ENCODE measurements around the gene LILRB3.
"Not testable (repeated sequence)": the region's sequence is repeated elsewhere in the genome, so short reads cannot be mapped to it uniquely, and the experiment has no call there.

Gene LILRB3

DNA sequence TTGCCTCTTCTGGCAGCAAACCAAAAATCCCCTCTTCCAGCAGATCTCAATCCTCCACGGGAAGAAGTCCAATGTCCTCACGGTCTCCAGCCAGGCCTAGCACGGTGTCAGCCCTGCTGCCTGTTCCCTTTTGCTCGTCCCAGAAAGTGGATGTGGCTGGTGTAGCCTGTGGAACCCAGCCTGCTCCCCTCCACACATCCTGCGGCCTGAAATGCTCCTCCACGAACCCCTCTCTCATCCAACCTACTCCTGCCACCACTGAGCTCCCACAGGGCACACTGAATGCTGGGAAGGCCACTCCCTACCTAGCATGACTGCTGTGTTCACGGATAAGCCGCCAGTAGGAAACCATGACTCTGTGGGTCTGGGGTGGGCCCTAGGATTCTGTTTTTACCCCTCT, 36.5 kb downstream of the LILRB3 start:
- H3K9me3 ChIP-seq, result no peaks in the 10 kb centered on the region
- in situ Hi-C loops (cut with MboI; ENCODE audit: low sequenced_read_pairs), result loop anchor here (25.0 kb wide), 1 partner anchor 1476 kb away; the partner anchor contains the start of gene U2AF2

DNA sequence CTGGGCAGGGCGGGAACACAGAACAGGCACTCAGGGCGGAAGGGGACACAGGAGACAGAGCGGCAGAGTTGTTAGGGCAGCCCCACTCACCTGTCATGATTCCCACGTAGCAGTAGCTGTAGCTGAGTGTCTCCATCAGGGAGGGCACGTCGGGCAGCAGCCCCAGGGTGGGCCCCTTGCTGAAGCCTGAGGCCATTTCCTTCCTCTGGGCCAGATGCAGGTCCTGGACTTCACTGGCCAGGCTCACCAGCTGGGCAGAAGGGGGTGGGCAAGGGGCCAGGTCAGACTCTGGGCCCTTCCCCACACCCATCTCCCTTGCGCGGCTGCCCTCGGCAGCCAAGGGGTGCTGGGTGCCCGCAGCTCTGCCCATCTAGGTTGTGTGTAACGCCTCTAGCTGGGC, 39.4 kb downstream of the LILRB3 start:
- Histone ChIP-seq H3K4me3 (no peak overlapping the region), H3K36me3 (replicated peaks) (peaks cover 31% of the 10 kb centered on the region), H3K4me1 (peaks cover 4% of the 10 kb centered on the region; the same call in 1 of the 2 replicates), H3K9me3 (no peaks in the 10 kb centered on the region), H3K27me3 (ENCODE audit: low read depth) (no peaks in the 10 kb centered on the region)
- in situ Hi-C loops (cut with MboI; ENCODE audit: low sequenced_read_pairs), result loop anchor here (25.0 kb wide), 1 partner anchor 1479 kb away; the partner anchor contains the start of gene U2AF2
- no peak for DNase-seq (ENCODE audit: low spot score in 2 of 2)

More for the DNA sequence above, 36.5 kb downstream of the LILRB3 start:
- DNase-seq (ENCODE audit: low spot score in 2 of 2), result no peak
- peaks cover 4% of the 10 kb centered on the region; the same call in 1 of the 2 replicates for H3K4me1 ChIP-seq
- peaks cover 14% of the 10 kb centered on the region for H3K36me3 ChIP-seq (replicated peaks)
- no peaks in the 10 kb centered on the region for H3K27me3 ChIP-seq (ENCODE audit: low read depth)
- H3K4me3 ChIP-seq, result no peak overlapping the region

DNA sequence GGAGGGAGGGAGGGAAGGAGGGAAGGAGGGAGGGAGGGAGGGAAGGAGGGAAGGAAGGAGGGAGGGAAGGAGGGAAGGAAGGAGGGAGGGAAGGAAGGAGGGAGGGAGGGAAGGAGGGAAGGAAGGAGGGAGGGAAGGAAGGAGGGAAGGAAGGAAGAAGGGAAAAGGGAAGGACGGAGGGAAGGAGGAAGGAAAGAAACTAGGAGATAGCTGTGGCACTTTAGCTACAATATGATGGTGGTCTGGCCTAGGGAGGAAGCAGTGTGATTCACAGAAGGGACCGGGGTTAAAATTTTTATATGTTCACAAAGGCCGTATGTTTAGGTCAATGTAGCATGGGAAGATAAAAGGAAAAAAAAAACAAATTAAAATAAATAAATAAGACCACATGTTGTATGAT, 40.9 kb downstream of the LILRB3 start:
- H3K27me3 ChIP-seq (ENCODE audit: low read depth); H3K9me3 ChIP-seq; DNase-seq (ENCODE audit: low spot score in 2 of 2); H3K4me3 ChIP-seq; H3K4me1 ChIP-seq: not testable (repeated sequence)
- peaks cover 31% of the 10 kb centered on the region for H3K36me3 ChIP-seq (replicated peaks)
- in situ Hi-C loops (cut with MboI; ENCODE audit: low sequenced_read_pairs), result loop anchor here (25.0 kb wide), 1 partner anchor 1480 kb away; the partner anchor contains the start of gene U2AF2

DNA sequence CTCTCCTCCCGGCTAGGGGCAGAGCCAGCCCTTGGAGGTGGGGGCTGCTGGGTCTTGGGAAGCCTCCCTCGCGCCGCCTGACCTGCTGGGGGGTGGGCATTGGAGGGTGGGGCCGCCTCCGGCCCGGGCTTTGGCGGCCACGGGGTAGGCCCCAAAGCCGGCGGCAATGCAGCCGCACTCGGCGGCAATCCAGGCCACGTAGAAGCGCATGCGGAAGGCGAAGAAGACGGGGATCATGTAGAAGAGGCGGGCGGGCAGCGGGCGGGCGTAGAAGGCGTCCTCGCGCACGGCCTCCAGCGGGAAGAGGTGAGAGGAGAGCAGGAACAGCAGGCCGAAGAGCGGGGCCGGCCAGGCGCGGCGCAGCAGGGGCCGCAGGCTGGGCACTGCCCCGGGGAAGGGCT, 42.1 kb downstream of the LILRB3 start:
- Histone ChIP-seq H3K4me3 (no peak overlapping the region), H3K9me3 (no peaks in the 10 kb centered on the region), H3K4me1 (no peaks in the 10 kb centered on the region), H3K27me3 (ENCODE audit: low read depth) (no peaks in the 10 kb centered on the region), H3K36me3 (replicated peaks) (peaks cover 27% of the 10 kb centered on the region)
- DNase-seq (ENCODE audit: low spot score in 2 of 2), result no peak
- in situ Hi-C loops (cut with MboI; ENCODE audit: low sequenced_read_pairs), result loop anchor here (25.0 kb wide), 1 partner anchor 1482 kb away; the partner anchor contains the start of gene U2AF2

DNA sequence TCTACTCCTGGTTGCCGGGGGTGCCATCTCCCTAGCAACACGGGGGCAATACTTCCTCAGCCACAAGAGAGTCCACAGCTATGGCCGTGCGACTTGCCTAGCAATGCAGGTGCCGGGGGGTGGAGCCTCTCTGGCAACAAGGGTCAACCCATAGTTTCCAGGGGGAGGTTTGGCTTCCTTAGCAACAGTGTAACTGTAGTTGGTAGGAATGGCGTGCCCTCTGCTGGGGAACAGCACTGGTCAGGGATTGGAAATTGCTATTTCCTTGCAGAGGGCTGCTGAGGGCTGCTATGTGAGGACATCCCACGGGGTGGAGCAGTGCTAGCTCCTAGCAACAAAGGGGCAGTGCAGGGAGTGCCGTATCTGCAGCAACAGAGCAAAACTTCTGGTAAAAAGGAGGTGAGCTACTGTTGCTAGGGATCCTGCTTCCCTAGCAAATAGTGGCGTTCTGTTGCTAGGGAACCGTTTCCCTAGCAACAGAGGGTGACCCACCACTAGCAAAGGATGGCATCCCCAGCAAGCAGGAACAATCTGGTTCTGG, 42.8 kb downstream of the LILRB3 start:
- Histone ChIP-seq H3K4me1 (no peaks in the 10 kb centered on the region), H3K4me3 (no peak overlapping the region), H3K9me3 (no peaks in the 10 kb centered on the region), H3K27me3 (ENCODE audit: low read depth) (no peaks in the 10 kb centered on the region), H3K36me3 (replicated peaks) (peaks cover 27% of the 10 kb centered on the region)
- in situ Hi-C loops (cut with MboI; ENCODE audit: low sequenced_read_pairs), result loop anchor here (25.0 kb wide), 1 partner anchor 1482 kb away; the partner anchor contains the start of gene U2AF2
- peak; percentile 31 to 59 for DNase-seq (ENCODE audit: low spot score in 2 of 2)

DNA sequence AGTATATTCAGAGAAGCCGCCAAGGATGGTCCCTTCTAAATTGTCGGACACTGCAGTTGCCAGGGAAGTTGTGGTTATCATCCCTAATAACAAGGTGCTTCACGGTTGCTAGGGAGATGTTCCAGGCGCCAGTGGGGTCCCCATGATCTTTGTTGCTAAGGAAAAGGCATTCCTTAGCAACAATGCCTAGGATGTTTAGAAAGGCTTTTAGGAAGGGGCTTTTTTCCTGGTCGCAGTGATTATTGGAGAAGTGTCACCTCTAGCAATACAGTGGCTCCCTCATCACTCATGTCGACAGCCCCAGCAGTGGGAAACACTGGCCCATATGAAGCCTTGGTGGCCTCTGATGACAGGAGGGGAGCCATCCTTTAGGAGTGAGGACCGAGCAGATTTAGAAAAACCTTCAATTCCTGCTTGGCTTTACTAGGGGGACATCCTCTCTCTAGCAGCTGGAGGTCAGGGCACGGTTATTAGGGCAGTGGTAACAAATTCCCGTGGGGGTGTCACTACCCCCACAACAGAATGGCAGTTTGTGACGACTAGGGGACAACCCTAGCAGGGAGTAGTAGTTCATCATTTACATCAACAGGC, 43.5 kb downstream of the LILRB3 start:
- H3K9me3 ChIP-seq, result no peaks in the 10 kb centered on the region
- in situ Hi-C loops (cut with MboI; ENCODE audit: low sequenced_read_pairs), result loop anchor here (25.0 kb wide), 1 partner anchor 1483 kb away; the partner anchor contains the start of gene U2AF2
- no peak for DNase-seq (ENCODE audit: low spot score in 2 of 2)

DNA sequence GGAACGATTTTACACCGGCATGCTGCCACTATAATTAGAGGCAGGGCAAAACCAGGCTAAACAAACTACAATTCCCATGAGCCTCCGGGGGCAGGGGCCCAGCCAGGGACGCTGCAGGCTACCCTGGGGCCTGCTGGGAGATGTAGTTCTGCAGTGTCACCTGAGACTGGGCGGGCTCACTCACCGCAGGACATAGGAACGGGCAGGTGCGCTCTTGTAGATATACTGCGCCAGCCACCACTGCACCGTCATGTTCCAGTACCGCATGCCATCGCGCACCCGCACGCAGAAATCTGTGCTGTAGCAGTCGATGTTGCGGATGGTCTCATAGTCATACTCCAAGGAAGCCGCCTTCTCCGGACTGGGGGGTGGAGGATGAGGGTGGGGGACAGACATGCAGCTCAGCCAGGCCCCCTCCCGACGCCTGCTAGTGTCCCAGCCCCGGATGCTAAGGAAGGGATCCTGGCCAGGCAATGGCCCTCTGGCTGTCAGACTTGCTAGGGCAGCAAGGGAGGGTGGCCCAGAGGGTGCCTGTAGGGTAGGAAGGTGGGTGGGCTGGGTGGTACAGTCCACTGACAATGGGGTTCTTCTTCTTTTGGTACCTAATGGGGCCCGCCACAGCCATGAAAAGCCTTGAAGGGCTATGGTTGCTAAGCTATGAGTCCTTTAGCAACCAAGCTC, 44.1 kb downstream of the LILRB3 start:
- Histone ChIP-seq H3K27me3 (ENCODE audit: low read depth) (no peaks in the 10 kb centered on the region), H3K36me3 (replicated peaks) (peaks cover 27% of the 10 kb centered on the region), H3K9me3 (no peaks in the 10 kb centered on the region), H3K4me3 (no peak overlapping the region), H3K4me1 (no peaks in the 10 kb centered on the region)
- in situ Hi-C loops (cut with MboI; ENCODE audit: low sequenced_read_pairs), result loop anchor here (25.0 kb wide), 1 partner anchor 1484 kb away; the partner anchor contains the start of gene U2AF2
- peak in 1 of 2 experiments; percentile 60 for DNase-seq (ENCODE audit: low spot score in 2 of 2)

More for the DNA sequence above, 43.5 kb downstream of the LILRB3 start:
- H3K4me3 ChIP-seq, result no peak overlapping the region
- no peaks in the 10 kb centered on the region for H3K27me3 ChIP-seq (ENCODE audit: low read depth)
- peaks cover 27% of the 10 kb centered on the region for H3K36me3 ChIP-seq (replicated peaks)
- H3K4me1 ChIP-seq, result no peaks in the 10 kb centered on the region

DNA sequence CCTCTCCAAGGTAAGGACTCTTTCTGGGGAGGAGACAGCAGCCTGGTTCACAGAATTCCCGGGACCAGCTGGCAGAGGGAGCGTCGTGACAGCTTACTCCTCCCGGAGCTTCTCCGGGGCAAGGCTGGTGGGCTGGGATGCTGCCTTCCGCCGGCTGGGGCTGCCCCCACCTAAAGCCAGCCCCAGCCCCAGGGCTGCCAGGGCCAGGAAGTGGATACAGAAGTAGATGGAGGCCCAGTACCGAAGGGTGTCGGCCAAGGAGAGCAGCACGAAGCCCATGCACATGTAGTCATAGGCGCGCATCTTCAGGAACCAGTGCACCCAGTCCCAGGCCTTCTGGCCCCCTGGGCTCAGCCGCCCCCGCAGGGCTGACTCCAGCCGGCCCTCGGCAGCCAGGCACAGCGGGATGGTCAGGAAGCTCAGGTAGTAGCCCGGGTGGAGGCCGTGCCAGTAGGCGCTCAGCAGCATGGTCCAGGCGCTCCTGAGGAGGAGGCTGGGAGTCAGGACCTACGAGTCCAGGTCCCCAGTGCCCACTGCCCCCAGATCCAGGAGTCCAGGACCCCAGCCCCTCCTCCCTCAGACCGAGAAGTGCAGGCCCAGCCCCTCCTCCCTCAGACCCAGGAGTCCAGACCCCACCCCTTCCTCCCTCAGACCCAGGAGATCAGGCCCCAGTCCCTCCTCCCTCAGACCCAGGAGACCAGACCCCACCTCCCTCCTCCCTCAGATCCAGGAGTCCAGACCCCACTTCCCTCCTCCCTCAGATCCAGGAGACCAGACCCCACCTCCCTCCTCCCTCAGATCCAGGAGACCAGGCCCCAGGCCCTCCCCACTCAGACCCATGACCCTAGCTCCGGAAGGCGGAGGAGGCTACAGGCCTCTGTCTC, 48.6 kb downstream of the LILRB3 start:
- Histone ChIP-seq H3K9me3 (no peaks in the 10 kb centered on the region), H3K4me1 (no peaks in the 10 kb centered on the region), H3K4me3 (no peak overlapping the region), H3K36me3 (replicated peaks) (peaks cover 7% of the 10 kb centered on the region; the same call in 1 of the 2 replicates), H3K27me3 (ENCODE audit: low read depth) (no peaks in the 10 kb centered on the region)
- DNase-seq (ENCODE audit: low spot score in 2 of 2), result no peak
- in situ Hi-C loops (cut with MboI; ENCODE audit: low sequenced_read_pairs), result no loop called here

DNA sequence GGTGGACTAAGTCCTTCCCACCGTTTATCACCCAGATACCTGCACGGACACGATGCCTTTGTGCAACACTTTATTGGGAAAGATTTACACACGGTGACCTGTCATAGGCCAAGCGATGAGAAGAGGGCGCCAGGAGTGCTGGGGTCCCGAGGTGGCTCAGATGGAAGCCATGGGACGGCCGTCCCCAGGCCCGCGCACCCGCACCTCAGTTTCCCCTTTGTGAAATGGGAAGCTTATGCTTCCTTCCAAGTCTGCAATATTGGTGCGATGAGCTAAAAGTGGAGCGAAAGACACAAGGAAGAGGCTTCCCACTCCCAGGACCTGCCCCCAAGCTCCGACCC, 49.5 kb downstream of the LILRB3 start:
- DNase-seq (ENCODE audit: low spot score in 2 of 2), result no peak
- Histone ChIP-seq H3K9me3 (no peaks in the 10 kb centered on the region), H3K4me1 (no peaks in the 10 kb centered on the region), H3K36me3 (replicated peaks) (peaks cover 3% of the 10 kb centered on the region; the same call in 1 of the 2 replicates), H3K4me3 (no peak overlapping the region), H3K27me3 (ENCODE audit: low read depth) (no peaks in the 10 kb centered on the region)
- in situ Hi-C loops (cut with MboI; ENCODE audit: low sequenced_read_pairs), result no loop called here

DNA sequence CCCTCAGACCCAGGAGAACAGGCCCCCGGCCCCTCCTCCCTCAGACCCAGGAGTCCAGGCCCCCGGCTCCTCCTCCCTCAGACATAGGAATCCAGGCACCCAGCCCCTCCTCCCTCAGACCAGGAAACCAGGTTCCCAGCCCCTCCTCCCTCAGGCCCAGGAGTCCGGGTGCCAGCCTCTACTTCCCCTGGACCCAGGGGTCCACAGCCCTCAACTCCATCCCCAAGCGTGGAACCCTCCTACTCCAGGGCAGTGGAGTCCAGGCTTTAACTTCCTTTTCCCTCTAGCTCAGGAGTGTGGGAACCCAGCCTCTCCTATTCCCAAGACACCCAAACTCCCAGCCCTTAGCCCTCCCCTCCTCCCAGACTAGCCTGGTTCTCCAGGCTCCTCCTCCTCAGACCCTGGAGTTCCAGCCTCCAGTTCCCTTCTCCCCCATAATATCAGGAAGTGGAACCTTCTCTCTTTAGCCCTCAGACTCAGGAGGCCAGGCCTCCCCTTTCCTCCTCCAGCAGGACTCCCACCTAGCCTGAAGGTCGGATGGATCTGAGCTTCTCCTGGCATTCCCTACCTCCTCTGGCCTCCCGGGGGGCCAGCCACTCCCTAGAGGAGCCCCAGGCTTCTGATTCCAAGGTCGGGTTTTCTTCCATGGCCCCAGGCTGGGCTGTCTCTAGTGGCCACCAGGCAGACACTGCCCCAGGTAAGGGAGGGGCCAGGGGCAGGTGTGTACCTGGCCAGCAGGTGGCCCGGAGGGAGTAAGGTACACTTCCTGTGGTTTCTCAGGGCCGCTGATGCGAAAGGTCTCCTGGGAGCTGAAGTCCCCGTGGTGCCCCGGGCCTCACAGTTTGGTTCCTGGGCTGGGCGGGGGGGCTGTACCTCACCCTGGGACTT, 50.1 kb downstream of the LILRB3 start, which contains the start of gene TMC4:
Gene TMC4 (minus strand): TSS at position 690 of the 888 bp plus-strand sequence. CDS start 43 bp downstream, at position 647.
- in situ Hi-C loops (cut with MboI; ENCODE audit: low sequenced_read_pairs), result no loop called here
- no peak for DNase-seq (ENCODE audit: low spot score in 2 of 2)
- no peaks in the 10 kb centered on the region for H3K9me3 ChIP-seq
- no peaks in the 10 kb centered on the region for H3K36me3 ChIP-seq (replicated peaks)
- H3K27me3 ChIP-seq (ENCODE audit: low read depth), result no peaks in the 10 kb centered on the region
- H3K4me3 ChIP-seq, result no peak within 1 kb of the TSS
- no peaks in the 10 kb centered on the region for H3K4me1 ChIP-seq

DNA sequence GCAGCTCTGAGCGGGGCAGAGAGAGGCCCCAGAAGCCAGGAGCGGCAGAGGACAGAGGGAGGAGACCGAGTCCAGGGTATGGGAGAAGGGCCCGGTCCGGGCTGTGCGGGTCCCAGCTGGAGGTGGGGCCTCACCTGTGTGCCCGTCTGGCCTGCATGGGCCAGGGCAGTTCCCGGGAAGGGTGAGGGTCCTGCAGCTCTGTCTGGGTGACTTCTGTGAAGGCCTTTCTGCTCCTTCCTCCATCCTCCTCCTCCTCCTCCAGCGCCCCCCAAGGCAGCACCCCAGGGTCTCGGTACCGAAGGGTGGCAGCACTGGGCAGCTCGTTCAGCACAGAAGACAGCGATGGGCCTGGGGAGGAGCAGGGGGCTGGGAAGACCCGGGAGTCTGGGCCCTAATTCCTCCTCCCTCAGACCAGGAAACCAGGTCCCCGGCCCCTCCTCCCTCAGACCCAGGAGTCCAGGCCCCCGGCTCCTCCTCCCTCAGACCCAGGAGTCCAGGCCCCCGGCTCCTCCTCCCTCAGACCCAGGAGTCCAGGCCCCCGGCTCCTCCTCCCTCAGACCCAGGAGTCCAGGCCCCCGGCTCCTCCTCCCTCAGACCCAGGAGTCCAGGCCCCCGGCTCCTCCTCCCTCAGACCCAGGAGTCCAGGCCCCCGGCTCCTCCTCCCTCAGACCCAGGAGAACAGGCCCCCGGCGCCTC, 50.9 kb downstream of the LILRB3 start:
- H3K27me3 ChIP-seq (ENCODE audit: low read depth); H3K36me3 ChIP-seq (replicated peaks); H3K4me1 ChIP-seq; H3K9me3 ChIP-seq; DNase-seq (ENCODE audit: low spot score in 2 of 2); H3K4me3 ChIP-seq; in situ Hi-C loops (cut with MboI; ENCODE audit: low sequenced_read_pairs): not testable (repeated sequence)

DNA sequence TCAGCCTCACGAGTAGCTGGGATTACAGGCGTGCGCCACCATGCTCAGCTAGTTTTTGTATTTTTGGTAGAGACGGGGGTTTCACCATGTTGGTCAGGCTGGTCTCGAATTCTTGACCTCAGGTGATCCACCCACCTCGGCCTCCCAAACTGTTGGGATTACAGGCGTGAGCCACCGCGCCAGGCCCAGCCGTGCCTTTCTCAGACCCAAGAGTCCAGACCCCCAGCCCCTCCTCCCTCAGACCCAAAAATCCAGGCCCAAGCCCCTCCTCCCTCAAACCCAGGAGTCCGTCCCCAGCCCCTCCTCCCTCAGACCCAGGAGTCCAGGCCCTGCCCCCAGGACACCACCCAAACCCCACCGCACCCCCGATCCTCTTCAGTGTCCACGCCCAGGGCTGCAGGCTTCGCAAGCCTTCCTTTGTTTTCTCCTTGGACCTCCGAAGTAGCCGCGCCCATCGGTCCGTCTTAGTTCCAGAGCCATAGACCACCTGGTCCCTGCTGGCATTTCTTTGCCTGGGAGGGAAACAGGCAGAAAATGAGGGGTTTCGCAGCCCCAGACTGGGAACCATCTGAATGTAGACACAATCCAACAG, 53.6 kb downstream of the LILRB3 start:
- no peak for DNase-seq (ENCODE audit: low spot score in 2 of 2)
- H3K9me3 ChIP-seq, result no peaks in the 10 kb centered on the region
- in situ Hi-C loops (cut with MboI; ENCODE audit: low sequenced_read_pairs), result no loop called here
- H3K27me3 ChIP-seq (ENCODE audit: low read depth), result no peaks in the 10 kb centered on the region
- H3K4me3 ChIP-seq, result no peak overlapping the region
- no peaks in the 10 kb centered on the region for H3K36me3 ChIP-seq (replicated peaks)
- H3K4me1 ChIP-seq, result no peaks in the 10 kb centered on the region
